Trophoblast cell (in vitro differentiated cells and primary cell): ENCODE data around the gene WDR75.

Experiments used
- DNase-seq, 2 donors: peaks; one replicate each; pipeline ENCODE4 v3.0.0-alpha.2; 2016
- H2AFZ ChIP-seq: 2 replicates; pipeline ENCODE4 v1.6.1; 2013; ENCODE audit warnings: low read length, moderate library complexity, mild to moderate bottlenecking; ENCODE audit not compliant: insufficient read depth, poor library complexity
- H2AK5ac ChIP-seq: 2 replicates; pipeline ENCODE4 v1.6.1; 2013; ENCODE audit warnings: mild to moderate bottlenecking, low read length
- H2BK120ac ChIP-seq: 2 replicates; pipeline ENCODE4 v1.6.1; 2013; ENCODE audit warnings: low read length, mild to moderate bottlenecking, moderate library complexity; ENCODE audit not compliant: insufficient read depth, poor library complexity
- H2BK12ac ChIP-seq: 2 replicates; pipeline ENCODE4 v1.6.1; 2013; ENCODE audit warnings: mild to moderate bottlenecking, low read length, moderate library complexity
- H2BK5ac ChIP-seq: 2 replicates; pipeline ENCODE4 v1.6.1; 2013; ENCODE audit warnings: low read length, low read depth, moderate library complexity, mild to moderate bottlenecking; ENCODE audit not compliant: poor library complexity
- H3K14ac ChIP-seq: 2 replicates; pipeline ENCODE4 v1.6.1; 2013; ENCODE audit warnings: mild to moderate bottlenecking, low read length
- H3K18ac ChIP-seq: 2 replicates; pipeline ENCODE4 v1.6.1; 2013; ENCODE audit warnings: mild to moderate bottlenecking, low read length
- H3K23ac ChIP-seq: 2 replicates; pipeline ENCODE4 v1.6.1; 2013; ENCODE audit warnings: low read length
- H3K27ac ChIP-seq: 2 replicates; pipeline ENCODE4 v1.5.1; 2013; ENCODE audit warnings: low read depth, mild to moderate bottlenecking, inconsistent platforms, low read length, moderate library complexity
- H3K27me3 ChIP-seq: 2 replicates; pipeline ENCODE4 v1.6.1; 2013; ENCODE audit warnings: inconsistent platforms, mild to moderate bottlenecking, low read length, moderate library complexity; ENCODE audit not compliant: insufficient read depth
- H3K36me3 ChIP-seq, 2 experiments: 1 replicate in 1 of 2; 2 replicates in 1 of 2; pipeline ENCODE4 v1.6.1; 2013; ENCODE audit warnings: low read length in 2 of 2, mild to moderate bottlenecking in 2 of 2, moderate library complexity in 1 of 2; ENCODE audit not compliant: insufficient read depth in 2 of 2, control insufficient read depth in 1 of 2
- H3K4ac ChIP-seq: 2 replicates; pipeline ENCODE4 v1.6.1; 2013; ENCODE audit warnings: low read depth, mild to moderate bottlenecking, low read length, moderate library complexity
- H3K4me1 ChIP-seq, 2 experiments: 1 replicate in 1 of 2; 2 replicates in 1 of 2; pipeline ENCODE4 v1.6.1; 2013; ENCODE audit warnings: low read length in 2 of 2, mild to moderate bottlenecking in 2 of 2, moderate library complexity in 1 of 2; ENCODE audit not compliant: insufficient read depth in 2 of 2, control insufficient read depth in 1 of 2
- H3K4me2 ChIP-seq: 2 replicates; pipeline ENCODE4 v1.6.1; 2013; ENCODE audit warnings: inconsistent platforms, mild to moderate bottlenecking, low read length, moderate library complexity
- H3K4me3 ChIP-seq: 2 replicates; pipeline ENCODE4 v1.5.1; 2013; ENCODE audit warnings: mild to moderate bottlenecking, low read depth, low read length, inconsistent platforms
- H3K79me1 ChIP-seq: one replicate; pipeline ENCODE4 v1.6.1; 2013; ENCODE audit warnings: low read length
- H3K79me2 ChIP-seq: 2 replicates; pipeline ENCODE4 v1.6.1; 2013; ENCODE audit warnings: low read length, mild to moderate bottlenecking; ENCODE audit not compliant: control insufficient read depth, insufficient read depth, poor library complexity
- H3K9ac ChIP-seq: 2 replicates; pipeline ENCODE4 v1.6.1; 2013; ENCODE audit warnings: mild to moderate bottlenecking, low read length
- H3K9me3 ChIP-seq: 2 replicates; pipeline ENCODE4 v1.6.1; 2013; ENCODE audit warnings: low read depth, mild to moderate bottlenecking, control low read depth, inconsistent platforms, low read length; ENCODE audit not compliant: insufficient read depth
- H4K12ac ChIP-seq: 2 replicates; pipeline ENCODE4 v1.6.1; 2013; ENCODE audit warnings: low read depth, mild to moderate bottlenecking, low read length, moderate library complexity
- H4K8ac ChIP-seq: 2 replicates; pipeline ENCODE4 v1.6.1; 2013; ENCODE audit warnings: low read depth, mild to moderate bottlenecking, low read length, moderate library complexity
- H4K91ac ChIP-seq: one replicate; pipeline ENCODE4 v1.6.1; 2013; ENCODE audit warnings: low read depth, mild to moderate bottlenecking, low read length, moderate library complexity
- WGBS: extraction: QIAGEN DNeasy Blood & Tissue Kit; methylation state at CpG from one replicate; pipeline ENCODE4 v1.1.7; 2013; ENCODE audit warnings: missing lambda C conversion rate; ENCODE audit not compliant: insufficient read length, insufficient coverage; ENCODE audit errors: extremely low coverage; 5-methylcytosine and 5-hydroxymethylcytosine counted together

The WDR75 gene

GRCh38 chr2:189439342-189439741 lies 1.9 kb upstream of the WDR75 start:
- Histone ChIP-seq H3K9ac (no peak overlapping the region), H3K27me3 (no peaks in the 10 kb centered on the region), H3K18ac (no peak overlapping the region), H3K4me3 (no peak overlapping the region), H3K4me2 (no peak overlapping the region), H4K12ac (no peak overlapping the region), H3K36me3 (no peaks in the 10 kb centered on the region), H3K4ac (no peak overlapping the region), H3K9me3 (no peaks in the 10 kb centered on the region), H3K79me2 (peaks cover 7% of the 10 kb centered on the region), H4K8ac (no peak overlapping the region), H2BK5ac (no peak overlapping the region), H3K23ac (no peak overlapping the region), H3K27ac (no peak overlapping the region), H4K91ac (no peak overlapping the region), H3K79me1 (peaks cover 3% of the 10 kb centered on the region), H2AK5ac (no peak overlapping the region), H2BK120ac (no peak overlapping the region), H2BK12ac (no peak overlapping the region), H2AFZ (no peak overlapping the region), H3K4me1 (peaks cover 0 to 3% of the 10 kb centered on the region in 2 experiments), H3K14ac (no peak overlapping the region)
- no CpG with 5 or more reads among the region's 1 CpG for WGBS
- DNase-seq, result peak in 1 of 2 donors; percentile 17

- Histone ChIP-seq H4K91ac (peak overlapping the region; percentile 89), H2BK5ac (peak overlapping the region; percentile 91), H2BK120ac (peak overlapping the region; percentile 60), H2AFZ (peak overlapping the region; percentile 97), H3K36me3 (no peaks in the 10 kb centered on the region), H3K79me1 (peaks cover 3% of the 10 kb centered on the region), H3K27me3 (no peaks in the 10 kb centered on the region), H3K9me3 (no peaks in the 10 kb centered on the region), H3K23ac (no peak overlapping the region), H3K4ac (peak overlapping the region; percentile 93), H2BK12ac (no peak overlapping the region), H3K4me2 (peak overlapping the region; percentile 90), H3K4me1 (peaks cover 0 to 3% of the 10 kb centered on the region in 2 experiments), H3K18ac (peak overlapping the region; percentile 90), H3K27ac (peak overlapping the region; percentile 87), H4K8ac (peak overlapping the region; percentile 100), H3K79me2 (peaks cover 7% of the 10 kb centered on the region), H3K9ac (peak overlapping the region; percentile 92), H3K14ac (peak overlapping the region; percentile 90), H4K12ac (peak overlapping the region; percentile 91), H2AK5ac (peak overlapping the region; percentile 54), H3K4me3 (peak overlapping the region; percentile 73)
- DNase-seq, result no peak
- no CpG with 5 or more reads among the region's 8 CpGs for WGBS
Measured at GRCh38 chr2:189440644-189440946, 679 bp upstream of the WDR75 start.

GRCh38 chr2:189441709-189442074 lies 418 bp downstream of the WDR75 start:
- peak overlapping the region; percentile 50 for H2AFZ ChIP-seq
- H3K18ac ChIP-seq, result peak overlapping the region; percentile 2
- peak overlapping the region; percentile 86 for H4K8ac ChIP-seq
- H2BK12ac ChIP-seq, result no peak overlapping the region
- peak overlapping the region; percentile 90 for H3K4me2 ChIP-seq
- peaks cover 3% of the 10 kb centered on the region for H3K79me1 ChIP-seq
- H3K23ac ChIP-seq, result no peak overlapping the region
- peak overlapping the region; percentile 90 for H3K9ac ChIP-seq
- H3K4me3 ChIP-seq, result peak overlapping the region; percentile 90
- no peaks in the 10 kb centered on the region for H3K36me3 ChIP-seq
- H3K4ac ChIP-seq, result peak overlapping the region; percentile 78
- WGBS, result no CpG with 5 or more reads among the region's 12 CpGs
- H2AK5ac ChIP-seq, result no peak overlapping the region
- peaks cover 0 to 3% of the 10 kb centered on the region in 2 experiments for H3K4me1 ChIP-seq
- peak overlapping the region; percentile 7 for H3K27ac ChIP-seq
- DNase-seq, result peak in 1 of 2 donors; percentile 14
- H4K91ac ChIP-seq, result peak overlapping the region; percentile 16
- H3K27me3 ChIP-seq, result no peaks in the 10 kb centered on the region
- H3K79me2 ChIP-seq, result peaks cover 7% of the 10 kb centered on the region
- peak overlapping the region; percentile 22 for H4K12ac ChIP-seq
- H3K14ac ChIP-seq, result peak overlapping the region; percentile 11
- H3K9me3 ChIP-seq, result no peaks in the 10 kb centered on the region
- H2BK5ac ChIP-seq, result no peak overlapping the region
- peak overlapping the region; percentile 15 for H2BK120ac ChIP-seq

GRCh38 chr2:189442468-189442867 lies 1.2 kb downstream of the WDR75 start:
- Histone ChIP-seq H4K8ac (no peak overlapping the region), H2AFZ (no peak overlapping the region)
- WGBS, result no CpG with 5 or more reads among the region's 10 CpGs

More at GRCh38 chr2:189442468-189442867, 1.2 kb downstream of the WDR75 start:
- Histone ChIP-seq H3K4me3 (no peak overlapping the region), H4K91ac (no peak overlapping the region), H3K4me2 (peak overlapping the region; percentile 10), H3K36me3 (no peaks in the 10 kb centered on the region), H3K23ac (no peak overlapping the region), H2AK5ac (no peak overlapping the region), H3K14ac (no peak overlapping the region), H3K79me1 (peaks cover 3% of the 10 kb centered on the region), H3K18ac (no peak overlapping the region), H3K9me3 (no peaks in the 10 kb centered on the region), H3K4me1 (peaks cover 0 to 3% of the 10 kb centered on the region in 2 experiments), H4K12ac (no peak overlapping the region), H3K9ac (no peak overlapping the region), H3K27me3 (no peaks in the 10 kb centered on the region), H3K4ac (peak overlapping the region; percentile 98), H2BK12ac (no peak overlapping the region), H2BK120ac (no peak overlapping the region), H3K79me2 (peaks cover 7% of the 10 kb centered on the region), H2BK5ac (no peak overlapping the region), H3K27ac (no peak overlapping the region)
- no peak for DNase-seq
